ENCODE measurements around the gene COL6A3.

DNA sequence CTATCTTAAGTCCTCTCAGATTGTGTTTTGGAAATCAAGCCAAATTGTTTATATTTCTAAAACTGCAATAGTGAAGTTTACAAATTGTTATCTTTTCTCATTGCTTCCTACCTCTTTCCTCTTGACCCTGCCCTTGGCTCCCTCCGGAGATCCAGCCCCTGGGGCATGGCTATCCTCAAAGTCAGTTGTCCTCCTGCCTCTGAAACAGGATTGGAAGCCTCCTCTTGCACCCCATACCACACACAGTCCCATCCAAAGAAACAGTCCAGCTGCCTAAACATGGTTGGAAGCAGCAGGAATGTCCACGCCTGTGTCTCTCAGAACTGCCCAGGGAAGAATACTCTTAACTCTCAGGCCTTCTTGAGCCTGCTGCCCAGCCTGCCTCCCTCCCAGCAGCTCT lies 30.1 kb upstream of the COL6A3 start:
- TF ChIP-seq, protein P1, sequence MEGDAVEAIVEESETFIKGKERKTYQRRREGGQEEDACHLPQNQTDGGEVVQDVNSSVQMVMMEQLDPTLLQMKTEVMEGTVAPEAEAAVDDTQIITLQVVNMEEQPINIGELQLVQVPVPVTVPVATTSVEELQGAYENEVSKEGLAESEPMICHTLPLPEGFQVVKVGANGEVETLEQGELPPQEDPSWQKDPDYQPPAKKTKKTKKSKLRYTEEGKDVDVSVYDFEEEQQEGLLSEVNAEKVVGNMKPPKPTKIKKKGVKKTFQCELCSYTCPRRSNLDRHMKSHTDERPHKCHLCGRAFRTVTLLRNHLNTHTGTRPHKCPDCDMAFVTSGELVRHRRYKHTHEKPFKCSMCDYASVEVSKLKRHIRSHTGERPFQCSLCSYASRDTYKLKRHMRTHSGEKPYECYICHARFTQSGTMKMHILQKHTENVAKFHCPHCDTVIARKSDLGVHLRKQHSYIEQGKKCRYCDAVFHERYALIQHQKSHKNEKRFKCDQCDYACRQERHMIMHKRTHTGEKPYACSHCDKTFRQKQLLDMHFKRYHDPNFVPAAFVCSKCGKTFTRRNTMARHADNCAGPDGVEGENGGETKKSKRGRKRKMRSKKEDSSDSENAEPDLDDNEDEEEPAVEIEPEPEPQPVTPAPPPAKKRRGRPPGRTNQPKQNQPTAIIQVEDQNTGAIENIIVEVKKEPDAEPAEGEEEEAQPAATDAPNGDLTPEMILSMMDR (conservative IDR thresholded peaks at IDR 0.05): no peak
- no peak for TF ChIP-seq EZH2 (IDR thresholded peaks at IDR 0.05; ENCODE audit: low read depth)

Measured in PC-9 (cell line).